22Rv1 (cell line): ENCODE data around the gene PNCK.

Experiments
- CTCF ChIP-seq: fragments of 450-650 bp; IDR thresholded peaks from 2 replicates; pipeline ENCODE4 v1.5.1; 2017; ENCODE audit warnings: mild to moderate bottlenecking
- ZFX ChIP-seq: fragments of 450-650 bp; IDR thresholded peaks from 2 replicates; pipeline ENCODE4 v1.6.1; 2017; ENCODE audit warnings: antibody characterized with exemption, borderline replicate concordance

DNA sequence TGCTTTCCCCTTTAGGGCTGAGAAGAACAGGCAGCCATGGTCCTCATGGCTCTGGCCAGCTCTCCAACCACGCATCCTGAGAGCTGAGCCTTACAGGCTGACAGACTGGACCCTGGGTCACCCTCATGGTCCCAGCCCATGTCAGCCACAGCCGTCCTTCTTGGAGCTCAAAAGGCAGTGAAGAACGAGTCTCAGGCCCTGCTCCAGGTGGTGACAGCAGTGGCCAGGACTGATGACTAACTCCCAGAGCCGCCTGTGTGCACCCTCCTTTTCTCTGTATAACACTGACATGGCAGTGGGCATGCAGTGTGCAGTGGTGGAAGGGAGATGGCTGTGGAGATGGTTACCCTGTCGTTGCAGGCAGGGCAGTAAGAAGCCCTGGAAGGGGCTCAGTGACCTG, 36.9 kb downstream of the PNCK start:
- TF ChIP-seq CTCF, result no peak
- no peak for TF ChIP-seq ZFX
